Measurements from ENCODE around the gene ITPRID2.

DNA sequence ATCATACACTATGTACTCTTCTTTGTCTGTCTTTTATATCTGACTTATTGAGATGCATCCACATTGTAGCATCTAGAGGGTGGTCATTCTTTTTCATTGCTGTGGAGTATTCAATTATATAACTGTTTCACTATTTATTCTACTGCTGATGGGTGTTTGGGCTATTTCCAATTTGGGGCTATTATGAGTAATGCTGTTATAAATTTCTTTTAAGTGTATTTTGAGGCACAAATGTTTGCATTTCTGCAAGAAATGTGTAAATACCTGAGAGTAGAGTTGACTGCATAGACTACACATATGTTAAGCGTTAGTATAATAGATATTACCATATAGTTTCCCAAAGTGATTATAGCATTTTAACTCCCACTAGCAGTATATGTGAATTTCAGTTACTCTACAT lies 67.2 kb downstream of the ITPRID2 start:
- TF ChIP-seq, protein P1, sequence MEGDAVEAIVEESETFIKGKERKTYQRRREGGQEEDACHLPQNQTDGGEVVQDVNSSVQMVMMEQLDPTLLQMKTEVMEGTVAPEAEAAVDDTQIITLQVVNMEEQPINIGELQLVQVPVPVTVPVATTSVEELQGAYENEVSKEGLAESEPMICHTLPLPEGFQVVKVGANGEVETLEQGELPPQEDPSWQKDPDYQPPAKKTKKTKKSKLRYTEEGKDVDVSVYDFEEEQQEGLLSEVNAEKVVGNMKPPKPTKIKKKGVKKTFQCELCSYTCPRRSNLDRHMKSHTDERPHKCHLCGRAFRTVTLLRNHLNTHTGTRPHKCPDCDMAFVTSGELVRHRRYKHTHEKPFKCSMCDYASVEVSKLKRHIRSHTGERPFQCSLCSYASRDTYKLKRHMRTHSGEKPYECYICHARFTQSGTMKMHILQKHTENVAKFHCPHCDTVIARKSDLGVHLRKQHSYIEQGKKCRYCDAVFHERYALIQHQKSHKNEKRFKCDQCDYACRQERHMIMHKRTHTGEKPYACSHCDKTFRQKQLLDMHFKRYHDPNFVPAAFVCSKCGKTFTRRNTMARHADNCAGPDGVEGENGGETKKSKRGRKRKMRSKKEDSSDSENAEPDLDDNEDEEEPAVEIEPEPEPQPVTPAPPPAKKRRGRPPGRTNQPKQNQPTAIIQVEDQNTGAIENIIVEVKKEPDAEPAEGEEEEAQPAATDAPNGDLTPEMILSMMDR (conservative IDR thresholded peaks at IDR 0.05; ENCODE audit: low read depth, low read length), result no peak
- TF ChIP-seq RCOR1 (IDR thresholded peaks at IDR 0.05; ENCODE audit: insufficient replicate concordance, low read length) (no peak), CEBPB (IDR thresholded peaks at IDR 0.05; ENCODE audit: low read depth, low read length) (no peak), POLR2A (IDR thresholded peaks at IDR 0.05; ENCODE audit: low read depth, low read length) (no peak), RAD21 (IDR thresholded peaks at IDR 0.05; ENCODE audit: low read length) (no peak), MAZ (IDR thresholded peaks at IDR 0.05; ENCODE audit: borderline replicate concordance, low read depth, low read length) (no peak), SMC3 (IDR thresholded peaks at IDR 0.05; ENCODE audit: low read depth, low read length) (no peak), RFX5 (IDR thresholded peaks at IDR 0.05; ENCODE audit: low read depth, low read length) (no peak), MXI1 (IDR thresholded peaks at IDR 0.05; ENCODE audit: borderline replicate concordance, low read depth, low read length) (no peak)
- TF ChIP-seq, protein P2, sequence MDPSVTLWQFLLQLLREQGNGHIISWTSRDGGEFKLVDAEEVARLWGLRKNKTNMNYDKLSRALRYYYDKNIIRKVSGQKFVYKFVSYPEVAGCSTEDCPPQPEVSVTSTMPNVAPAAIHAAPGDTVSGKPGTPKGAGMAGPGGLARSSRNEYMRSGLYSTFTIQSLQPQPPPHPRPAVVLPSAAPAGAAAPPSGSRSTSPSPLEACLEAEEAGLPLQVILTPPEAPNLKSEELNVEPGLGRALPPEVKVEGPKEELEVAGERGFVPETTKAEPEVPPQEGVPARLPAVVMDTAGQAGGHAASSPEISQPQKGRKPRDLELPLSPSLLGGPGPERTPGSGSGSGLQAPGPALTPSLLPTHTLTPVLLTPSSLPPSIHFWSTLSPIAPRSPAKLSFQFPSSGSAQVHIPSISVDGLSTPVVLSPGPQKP (IDR thresholded peaks at IDR 0.05; ENCODE audit: borderline replicate concordance, low read depth, low read length), result no peak

Data from IMR-90 (cell line).